Measurements from ENCODE around the gene MALAT1.
A peak's percentile ranks its signal among the peaks of the same experiment; 100 is the strongest.

MALAT1 gene

GRCh38 chr11:65479184-65480145, 19.4 kb upstream of the MALAT1 start:
- DNase-seq (ENCODE audit: low spot score): peak; percentile 62

- DNase-seq (ENCODE audit: low spot score): no peak
These were observed 16.5 kb upstream of the MALAT1 start for GRCh38 chr11:65482306-65482850.

- no peak for DNase-seq (ENCODE audit: low spot score)
These were observed 13.0 kb upstream of the MALAT1 start for GRCh38 chr11:65485920-65486219.

GRCh38 chr11:65486570-65487466, 12.0 kb upstream of the MALAT1 start:
- DNase-seq (ENCODE audit: low spot score): no peak

- peak; percentile 94 for DNase-seq (ENCODE audit: low spot score)
These were observed 11.2 kb upstream of the MALAT1 start for GRCh38 chr11:65487467-65488272.

- no peak for DNase-seq (ENCODE audit: low spot score)
These were observed 10.4 kb upstream of the MALAT1 start for GRCh38 chr11:65488273-65489034.

- DNase-seq (ENCODE audit: low spot score): peak; percentile 57
These were observed 9.7 kb upstream of the MALAT1 start for GRCh38 chr11:65489035-65489705.

DNA sequence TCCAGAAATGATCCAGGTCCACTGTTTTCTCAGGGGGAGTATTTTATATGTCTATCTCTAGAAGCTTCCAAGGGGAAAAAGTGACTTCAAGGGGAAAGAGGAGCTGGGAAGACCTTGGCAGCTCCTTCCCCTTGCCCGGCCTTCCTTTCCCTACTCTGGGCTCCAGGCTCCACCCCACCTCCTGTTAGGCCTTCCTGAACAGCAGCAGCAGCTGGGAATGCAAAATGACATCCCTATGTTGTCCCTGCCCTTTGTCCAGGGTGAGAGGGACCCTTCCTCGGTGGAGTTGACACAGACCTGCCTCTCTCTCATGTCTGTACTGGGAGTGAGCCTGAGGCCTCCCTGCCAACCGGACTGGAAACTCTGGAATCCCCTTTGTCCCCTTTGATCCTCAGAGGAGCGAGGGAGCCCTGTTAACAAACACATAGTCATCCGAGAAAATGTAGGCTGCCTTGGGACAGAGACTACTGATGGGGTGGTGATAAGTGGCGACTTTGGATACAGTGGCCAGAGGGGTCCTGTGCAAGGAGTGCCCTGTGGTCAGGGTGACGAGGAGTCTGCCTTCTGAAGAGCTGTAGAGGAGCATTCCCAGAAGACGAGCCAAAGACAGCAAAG, 9.0 kb upstream of the MALAT1 start:
- DNase-seq (ENCODE audit: low spot score): no peak

- no peak for DNase-seq (ENCODE audit: low spot score)
These were observed 7.7 kb upstream of the MALAT1 start for GRCh38 chr11:65491163-65491465.

- DNase-seq (ENCODE audit: low spot score): no peak
These were observed 7.0 kb upstream of the MALAT1 start for GRCh38 chr11:65491614-65492386.

DNA sequence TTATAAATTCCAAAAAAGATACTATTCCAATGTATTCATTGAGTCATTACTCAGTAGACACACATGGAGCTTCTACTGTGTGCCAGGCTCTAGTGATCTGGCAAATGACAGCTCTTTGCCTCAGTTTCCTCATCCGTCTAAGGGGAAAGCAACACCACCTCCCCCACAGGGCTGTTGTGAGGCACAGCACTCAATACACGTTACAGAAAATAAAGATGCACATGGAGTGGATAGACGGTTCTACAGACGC, 6.5 kb upstream of the MALAT1 start:
- DNase-seq (ENCODE audit: low spot score): no peak

DNA sequence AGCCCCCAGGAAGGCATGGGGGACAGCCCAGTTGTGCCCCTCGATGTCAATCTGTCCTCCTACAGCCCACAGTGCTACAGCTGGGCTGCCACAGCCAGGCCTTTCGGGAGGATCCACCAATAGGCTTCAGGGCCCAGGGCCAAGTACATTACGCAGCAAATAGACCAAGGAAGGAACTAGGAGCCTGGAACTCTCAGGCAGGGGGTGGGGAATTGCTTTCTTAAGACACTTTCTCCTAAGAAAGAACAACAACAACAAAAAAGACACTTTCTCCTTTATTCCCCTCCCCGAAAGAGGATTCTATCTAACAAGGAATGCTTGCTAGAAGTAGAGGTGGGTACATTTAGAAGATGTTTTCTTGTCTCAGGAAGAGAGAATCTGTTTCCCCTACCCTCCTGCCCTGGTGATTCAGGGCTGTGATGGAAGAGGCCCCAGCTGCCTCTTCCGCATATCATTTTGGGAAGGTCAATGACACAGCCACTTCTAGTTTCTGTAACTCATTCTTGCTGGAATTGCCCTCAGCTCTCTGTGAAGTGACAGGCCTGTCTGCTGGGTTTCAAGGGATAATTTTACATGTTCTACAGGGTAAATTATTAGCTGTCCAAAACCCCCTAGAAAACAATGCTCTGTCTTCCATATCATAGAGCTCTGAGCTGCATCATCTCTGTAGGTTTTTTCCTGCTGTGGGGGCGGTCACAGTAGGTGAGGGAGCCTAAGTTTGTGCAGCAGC, 6.0 kb upstream of the MALAT1 start:
- DNase-seq (ENCODE audit: low spot score): no peak

GRCh38 chr11:65493367-65494176, 5.3 kb upstream of the MALAT1 start:
- DNase-seq (ENCODE audit: low spot score): peak; percentile 58

DNA sequence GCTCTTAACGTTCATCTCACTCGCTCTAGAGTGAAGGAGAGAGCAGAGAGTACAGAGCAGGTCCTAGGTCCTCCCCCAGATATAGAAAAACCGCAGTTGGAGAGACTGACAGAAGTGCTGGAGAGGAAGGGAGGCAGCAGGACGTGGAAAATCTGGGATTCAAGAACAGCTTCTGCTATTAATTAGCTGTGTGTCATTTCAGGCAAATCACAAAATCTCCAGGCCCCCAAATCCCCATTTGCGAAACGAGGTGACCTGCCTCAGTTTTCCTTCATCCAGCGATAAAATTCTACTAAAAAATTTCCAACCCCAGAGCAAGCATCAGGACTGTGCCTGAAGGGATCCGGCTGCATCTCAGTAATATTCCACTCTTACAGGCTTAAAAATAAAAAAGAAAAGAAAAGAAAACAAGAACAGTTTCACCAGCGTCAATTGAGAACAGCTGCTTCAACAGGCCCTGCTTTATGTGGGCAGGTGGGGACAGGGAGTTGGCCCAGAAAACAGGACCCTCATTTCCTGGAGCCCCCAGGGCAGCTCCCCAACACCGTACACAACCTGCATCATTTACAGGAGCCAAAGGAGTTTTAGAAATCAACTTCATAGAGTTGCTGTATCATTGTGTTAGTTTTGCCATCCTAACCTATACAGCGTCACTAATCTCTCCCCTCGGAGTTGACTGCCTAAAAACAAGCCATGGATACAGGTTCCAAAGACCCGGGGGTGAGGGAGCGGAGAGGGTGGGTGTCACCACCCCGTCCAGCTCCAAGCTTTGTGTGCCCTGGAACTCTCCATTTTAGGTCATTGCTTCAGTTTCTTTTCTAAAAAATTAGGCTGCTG, 2.3 kb upstream of the MALAT1 start:
- no peak for DNase-seq (ENCODE audit: low spot score)

- peak; percentile 85 for DNase-seq (ENCODE audit: low spot score)
These were observed 1.5 kb upstream of the MALAT1 start for GRCh38 chr11:65497141-65498041.

DNA sequence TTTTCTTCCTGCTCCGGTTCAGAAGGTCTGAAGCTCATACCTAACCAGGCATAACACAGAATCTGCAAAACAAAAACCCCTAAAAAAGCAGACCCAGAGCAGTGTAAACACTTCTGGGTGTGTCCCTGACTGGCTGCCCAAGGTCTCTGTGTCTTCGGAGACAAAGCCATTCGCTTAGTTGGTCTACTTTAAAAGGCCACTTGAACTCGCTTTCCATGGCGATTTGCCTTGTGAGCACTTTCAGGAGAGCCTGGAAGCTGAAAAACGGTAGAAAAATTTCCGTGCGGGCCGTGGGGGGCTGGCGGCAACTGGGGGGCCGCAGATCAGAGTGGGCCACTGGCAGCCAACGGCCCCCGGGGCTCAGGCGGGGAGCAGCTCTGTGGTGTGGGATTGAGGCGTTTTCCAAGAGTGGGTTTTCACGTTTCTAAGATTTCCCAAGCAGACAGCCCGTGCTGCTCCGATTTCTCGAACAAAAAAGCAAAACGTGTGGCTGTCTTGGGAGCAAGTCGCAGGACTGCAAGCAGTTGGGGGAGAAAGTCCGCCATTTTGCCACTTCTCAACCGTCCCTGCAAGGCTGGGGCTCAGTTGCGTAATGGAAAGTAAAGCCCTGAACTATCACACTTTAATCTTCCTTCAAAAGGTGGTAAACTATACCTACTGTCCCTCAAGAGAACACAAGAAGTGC, 661 bp upstream of the MALAT1 start:
- DNase-seq (ENCODE audit: low spot score): no peak
